H1 (cell line): ENCODE results near the gene POLH. TPM values are rescaled to one million over a fixed set of nuclear protein-coding genes. Genes with fewer than 3 reads are reported as not detected.

Experiments used
- CTCF ChIA-PET: fragments of 300-600 bp; sonication (Branson Sonifier 250); formaldehyde crosslinking; loops from one replicate; lab custom pipeline; 2021; ENCODE audit not compliant: partially characterized antibody; lab: Charles Lee
- POLR2A ChIA-PET: fragments of 300-600 bp; sonication (Branson Sonifier 250); formaldehyde crosslinking; loops from one replicate; lab custom pipeline; 2021; ENCODE audit warnings: inconsistent platforms; ENCODE audit not compliant: partially characterized antibody; lab: Charles Lee
- DNase-seq, 2 experiments: peaks; one replicate each; pipeline versions ENCODE4 v3.0.0 to v3.0.0-alpha.2; 2010 to 2022; ENCODE audit warnings: low spot score in 2 of 2, low read depth in 1 of 2, mixed read lengths in 1 of 2
- FAIRE-seq: peaks from 2 replicates; lab custom pipeline; 2011; peaks lifted over from hg19 to GRCh38; lab: Jason Lieb, UNC
- H2AFZ ChIP-seq: 2 replicates; pipeline ENCODE4 v1.8.1; 2012; ENCODE audit warnings: low read length, inconsistent platforms
- H2AK5ac ChIP-seq: 2 replicates; pipeline ENCODE4 v1.6.1; 2013; ENCODE audit warnings: low read depth, low read length
- H2BK120ac ChIP-seq: replicated peaks from 2 replicates; pipeline ENCODE3; 2013; ENCODE audit warnings: low read depth, low read length, inconsistent platforms
- H2BK12ac ChIP-seq: 2 replicates; pipeline ENCODE4 v1.6.1; 2013; ENCODE audit warnings: low read depth, low read length
- H2BK15ac ChIP-seq: 2 replicates; pipeline ENCODE4 v1.6.1; 2013; ENCODE audit warnings: low read length
- H2BK20ac ChIP-seq: 2 replicates; pipeline ENCODE4 v1.6.1; 2013; ENCODE audit warnings: low read length
- H2BK5ac ChIP-seq: 2 replicates; pipeline ENCODE4 v1.6.1; 2013; ENCODE audit warnings: low read depth, low read length
- H3K14ac ChIP-seq: 2 replicates; pipeline ENCODE4 v1.6.1; 2013; ENCODE audit warnings: inconsistent platforms; ENCODE audit not compliant: insufficient read length
- H3K18ac ChIP-seq: 2 replicates; pipeline ENCODE4 v1.6.1; 2013; ENCODE audit warnings: low read length; ENCODE audit errors: extremely low read depth
- H3K23ac ChIP-seq: 2 replicates; pipeline ENCODE4 v1.6.1; 2013; ENCODE audit warnings: inconsistent platforms; ENCODE audit not compliant: insufficient read length
- H3K23me2 ChIP-seq: 2 replicates; pipeline ENCODE4 v1.6.1; 2013; ENCODE audit warnings: low read depth, low read length
- H3K27ac ChIP-seq: 2 replicates; pipeline ENCODE4 v1.6.1; 2011; ENCODE audit warnings: low read depth, low read length, inconsistent platforms
- H3K27me3 ChIP-seq, 4 experiments: replicated peaks in 1 of 4; 1 replicate in 1 of 4; 2 replicates in 3 of 4; pipeline versions ENCODE4 v1.6.1 to v1.8.1; 2011 to 2013; ENCODE audit warnings: low read length in 3 of 4, mild to moderate bottlenecking in 3 of 4, inconsistent platforms in 2 of 4, mixed read lengths in 2 of 4, moderate library complexity in 1 of 4; ENCODE audit not compliant: control insufficient read depth in 3 of 4, insufficient read depth in 3 of 4; ENCODE audit errors: extremely low read depth in 1 of 4
- H3K36me3 ChIP-seq, 4 experiments: 2 replicates each; pipeline versions ENCODE4 v1.6.1 to v1.8.1; 2011 to 2013; ENCODE audit warnings: mild to moderate bottlenecking in 4 of 4, low read length in 3 of 4, moderate library complexity in 2 of 4, control low read depth in 1 of 4, inconsistent platforms in 1 of 4; ENCODE audit not compliant: insufficient read depth in 4 of 4, control insufficient read depth in 2 of 4
- H3K4ac ChIP-seq: replicated peaks from 2 replicates; pipeline ENCODE3; 2013; ENCODE audit warnings: low read length, low read depth, mixed read lengths, inconsistent platforms; ENCODE audit not compliant: insufficient read length
- H3K4me1 ChIP-seq, 4 experiments: replicated peaks in 1 of 4; 1 replicate in 1 of 4; 2 replicates in 3 of 4; pipeline versions ENCODE4 v1.6.1 to v1.8.1; 2011 to 2013; ENCODE audit warnings: low read length in 3 of 4, inconsistent platforms in 2 of 4, mixed read lengths in 1 of 4; ENCODE audit not compliant: insufficient read depth in 4 of 4, control insufficient read depth in 3 of 4
- H3K4me2 ChIP-seq, 2 experiments: 2 replicates each; pipeline versions ENCODE4 v1.6.1 to v1.8.1; 2011 to 2013; ENCODE audit warnings: low read depth in 2 of 2, low read length in 2 of 2, control low read depth in 1 of 2, inconsistent platforms in 1 of 2, mild to moderate bottlenecking in 1 of 2; ENCODE audit not compliant: insufficient read depth in 1 of 2
- H3K4me3 ChIP-seq, 4 experiments: fragments of 200-600, 300-600 bp in 1 of 4; sonication (generic), shearing (Covaris generic), sonication (Bioruptor Twin) in 1 of 4; 2 replicates each; pipeline versions ENCODE4 v1.5.1 to v1.8.1; 2011 to 2016; ENCODE audit warnings: low read length in 4 of 4, low read depth in 3 of 4, control low read depth in 2 of 4, inconsistent platforms in 2 of 4, mild to moderate bottlenecking in 2 of 4, mixed read lengths in 1 of 4, moderate library complexity in 1 of 4; ENCODE audit not compliant: insufficient read depth in 2 of 4; ENCODE audit errors: extremely low read depth in 1 of 4
- H3K56ac ChIP-seq: replicated peaks from 2 replicates; pipeline ENCODE3; 2013; ENCODE audit warnings: low read depth, mild to moderate bottlenecking, mixed read lengths, low read length, inconsistent platforms; ENCODE audit not compliant: insufficient read length
- H3K79me1 ChIP-seq: 2 replicates; pipeline ENCODE4 v1.6.1; 2013; ENCODE audit warnings: low read depth, low read length, control low read depth
- H3K79me2 ChIP-seq, 2 experiments: 2 replicates each; pipeline versions ENCODE4 v1.6.1 to v1.8.1; 2012 to 2013; ENCODE audit warnings: low read length in 2 of 2, mild to moderate bottlenecking in 2 of 2, inconsistent platforms in 1 of 2; ENCODE audit not compliant: insufficient read depth in 2 of 2, control insufficient read depth in 1 of 2
- H3K9ac ChIP-seq, 4 experiments: replicated peaks in 1 of 4; 1 replicate in 1 of 4; 2 replicates in 3 of 4; pipeline versions ENCODE4 v1.6.1 to v1.8.1; 2011 to 2013; ENCODE audit warnings: low read depth in 3 of 4, low read length in 3 of 4, control low read depth in 2 of 4, mild to moderate bottlenecking in 2 of 4, moderate library complexity in 2 of 4, inconsistent platforms in 1 of 4; ENCODE audit errors: extremely low read depth in 1 of 4
- H3K9me3 ChIP-seq, 2 experiments: 2 replicates each; pipeline versions ENCODE4 v1.6.1 to v1.8.1; 2012 to 2013; ENCODE audit warnings: mild to moderate bottlenecking in 2 of 2, moderate library complexity in 2 of 2, control low read depth in 1 of 2, inconsistent platforms in 1 of 2, low read depth in 1 of 2, low read length in 1 of 2, mixed read lengths in 1 of 2; ENCODE audit not compliant: insufficient read depth in 2 of 2
- H4K20me1 ChIP-seq, 2 experiments: replicated peaks in 1 of 2; 2 replicates each; pipeline versions ENCODE3 to v1.8.1; 2011 to 2013; ENCODE audit warnings: inconsistent platforms in 2 of 2, low read length in 2 of 2, mild to moderate bottlenecking in 1 of 2; ENCODE audit not compliant: insufficient read depth in 2 of 2, control insufficient read depth in 1 of 2
- H4K5ac ChIP-seq: 2 replicates; pipeline ENCODE4 v1.6.1; 2013; ENCODE audit warnings: low read length, low read depth, mixed read lengths, inconsistent platforms; ENCODE audit not compliant: insufficient read length
- H4K8ac ChIP-seq: 2 replicates; pipeline ENCODE4 v1.8.0; 2013; ENCODE audit warnings: mild to moderate bottlenecking, moderate library complexity, low read length, inconsistent platforms; ENCODE audit not compliant: insufficient read depth; ENCODE audit errors: extremely low read depth
- H4K91ac ChIP-seq: replicated peaks from 2 replicates; pipeline ENCODE3; 2013; ENCODE audit warnings: low read length, mixed read lengths, inconsistent platforms; ENCODE audit not compliant: insufficient read length
- CBX8 ChIP-seq: fragments of 300-800, 300-1000 bp; sonication (generic); IDR thresholded peaks from 2 replicates; pipeline ENCODE4 v1.7.1; 2016; ENCODE audit warnings: low read depth, low read length, borderline replicate concordance
- CEBPB ChIP-seq: IDR thresholded peaks from 2 replicates; pipeline ENCODE4 v1.6.1; 2012; ENCODE audit warnings: low read depth, low read length
- CREB1 ChIP-seq: IDR thresholded peaks from 2 replicates; pipeline ENCODE4 v1.6.1; 2012; ENCODE audit warnings: inconsistent platforms
- CTCF ChIP-seq, 3 experiments: IDR thresholded peaks; 1 replicate in 2 of 3; 2 replicates in 1 of 3; pipeline versions ENCODE4 v1.5.1 to v1.6.1; 2011; ENCODE audit warnings: low read length in 3 of 3, mild to moderate bottlenecking in 3 of 3, inconsistent platforms in 2 of 3, low read depth in 1 of 3, moderate library complexity in 1 of 3; ENCODE audit not compliant: insufficient read depth in 1 of 3; ENCODE audit errors: control extremely low read depth in 1 of 3
- E2F6 ChIP-seq: IDR thresholded peaks from 2 replicates; pipeline ENCODE4 v1.6.1; 2012; ENCODE audit warnings: inconsistent platforms
- GTF2F1 ChIP-seq: IDR thresholded peaks from 2 replicates; pipeline ENCODE4 v1.6.1; 2012; ENCODE audit warnings: low read depth, low read length, improper control_type of control experiment, borderline replicate concordance
- POLR2AphosphoS5 ChIP-seq: IDR thresholded peaks from 2 replicates; pipeline ENCODE4 v1.6.1; 2011; ENCODE audit warnings: low read depth, low read length
- TAF1 ChIP-seq: IDR thresholded peaks from 2 replicates; pipeline ENCODE4 v1.6.1; 2011; ENCODE audit warnings: mild to moderate bottlenecking, low read depth, low read length
- TCF12 ChIP-seq: IDR thresholded peaks from 2 replicates; pipeline ENCODE4 v1.6.1; 2011; ENCODE audit warnings: low read depth, mild to moderate bottlenecking, low read length
- YY1 ChIP-seq: IDR thresholded peaks from 2 replicates; pipeline ENCODE4 v1.6.1; 2011; ENCODE audit warnings: low read depth, mild to moderate bottlenecking, low read length
- WGBS, 2 experiments: shearing (Covaris generic) in 1 of 2; methylation state at CpG; one replicate each; pipeline versions ENCODE4 v1.1.6 to v1.1.7; 2013 to 2015; ENCODE audit warnings: low lambda C conversion rate in 2 of 2, mixed read lengths in 2 of 2, inconsistent platforms in 1 of 2, low coverage in 1 of 2, missing lambda C conversion rate in 1 of 2; ENCODE audit not compliant: insufficient replicate concordance in 2 of 2, insufficient coverage in 1 of 2, insufficient read length in 1 of 2; ENCODE audit errors: extremely low coverage in 1 of 2, missing lambda C conversion rate in 1 of 2; 5-methylcytosine and 5-hydroxymethylcytosine counted together
- polyA plus RNA-seq, 7 experiments: library from polyadenylated mRNA; depleted of rRNA in 3 of 7; stranded (reverse) in 5 of 7; unstranded in 2 of 7; fragments of >200 nt in 5 of 7; fragments of 200-250 nt in 2 of 7; gene quantifications; 1 replicate in 5 of 7; 2 replicates in 1 of 7; 4 replicates in 1 of 7; pipeline versions ENCODE4 v1.2.1 to v1.2.3, GENCODE V29; 2011 to 2013; ENCODE audit warnings: missing spikeins in 2 of 7, mixed read lengths in 2 of 7
- total RNA-seq: library from RNA; stranded (reverse); fragmentation: NEBNext Ultra II Directional; extraction: Animal tissue kit (Norgen Biotek cat#: 25700); gene quantifications from 2 replicates; pipeline ENCODE4 v1.2.1, GENCODE V29; 2021

The POLH gene
- total and polyA plus RNA-seq, 2 of the 8 experiments (the other 6 are each of a cell fraction or from before 2014, with no cell fraction given) = 5.8 to 12.4 TPM

GRCh38 chr6:43630980-43631619, 55.1 kb downstream of the POLH start:
- Histone ChIP-seq H3K4me1 (peaks cover 0 to 9% (median 0%) of the 10 kb centered on the region in 4 experiments; a peak in 4 of 7 replicates), H3K23ac (no peak overlapping the region), H3K4me3 (no peak overlapping the region), H3K79me1 (peaks cover 8% of the 10 kb centered on the region), H3K27me3 (no peaks in the 10 kb centered on the region), H3K36me3 (peaks cover under 1 to 6% (median 2%) of the 10 kb centered on the region in 4 experiments; a peak in 5 of 8 replicates), H3K4ac (peak overlapping the region; percentile 83), H2BK5ac (0 out of 2 replicates have a peak overlapping the region, but pooled peaks have one; percentile 56), H3K4me2 (no peak overlapping the region; a peak in 1 of 4 replicates), H4K91ac (no peak overlapping the region), H3K14ac (no peak overlapping the region), H3K79me2 (peaks cover 0 to 21% of the 10 kb centered on the region in 2 experiments; a peak in 3 of 4 replicates), H3K23me2 (peaks cover 11% of the 10 kb centered on the region), H4K8ac (0 out of 2 replicates have a peak overlapping the region, but pooled peaks have one; percentile 6), H3K56ac (no peak overlapping the region), H2BK15ac (peak overlapping the region; percentile 99), H2AK5ac (no peak overlapping the region), H2AFZ (peak overlapping the region; percentile 82; the same call in 1 of the 2 replicates), H2BK12ac (peak overlapping the region; percentile 55; the same call in 1 of the 2 replicates), H3K9me3 (no peaks in the 10 kb centered on the region), H2BK20ac (no peak overlapping the region; the same call in 1 of the 2 replicates), H3K18ac (no peak overlapping the region), H3K9ac (no peak overlapping the region), H2BK120ac (no peak overlapping the region), H4K5ac (no peak overlapping the region), H3K27ac (0 out of 2 replicates have a peak overlapping the region, but pooled peaks have one; percentile 34), H4K20me1 (peaks cover 0 to 5% of the 10 kb centered on the region in 2 experiments)
- 87% methylated on average over 1 of the region's 1 CpG; no CpG with 5 or more reads in 1 of the 2 experiments for WGBS, 2 experiments
- DNase-seq (no peak), FAIRE-seq (no peak)
- ChIA-PET CTCF (no interaction called here), POLR2A (interaction anchor here (0.7 to 4.7 kb wide), 10 partner anchors 12 to 552 kb away, joined by 3 to 79 read pairs (median 8); partner anchors contain the start of genes RSPH9 and VEGFA)
- no peak for TF ChIP-seq CEBPB
- TF ChIP-seq CTCF (IDR thresholded peaks at IDR 0.05; ENCODE audit: control extremely low read depth in 1 of 3, insufficient read depth in 1 of 3, low read depth in 1 of 3, low read length in 3 of 3) = no peak
- TF ChIP-seq CBX8 = no peak
- no peak for TF ChIP-seq TCF12
- TF ChIP-seq TAF1 = no peak
- no peak for TF ChIP-seq E2F6
- no peak for TF ChIP-seq YY1
- TF ChIP-seq GTF2F1 = no peak
- no peak for TF ChIP-seq CREB1
- no peak for TF ChIP-seq POLR2AphosphoS5
